Progenitor cell of endocrine pancreas (in vitro differentiated cells): ENCODE measurements around the gene NEBL. TPM values are rescaled to one million over a fixed set of nuclear protein-coding genes. Genes with fewer than 3 reads are reported as not detected.

ENCODE experiments used
- DNase-seq: peaks from one replicate; pipeline ENCODE4 v3.0.0; 2021; ENCODE audit warnings: low spot score; ENCODE audit not compliant: unreplicated experiment
- H3K27ac Mint-ChIP-seq: 2 replicates; pipeline ENCODE4 v1.8.0; 2021; ENCODE audit warnings: mild to moderate bottlenecking, moderate library complexity, mixed read lengths
- H3K27me3 Mint-ChIP-seq: 2 replicates; pipeline ENCODE4 v1.8.0; 2021; ENCODE audit warnings: mixed read lengths
- H3K36me3 Mint-ChIP-seq: 2 replicates; pipeline ENCODE4 v1.8.0; 2022; ENCODE audit warnings: mixed read lengths; ENCODE audit not compliant: insufficient read depth
- H3K4me1 Mint-ChIP-seq: 2 replicates; pipeline ENCODE4 v1.8.0; 2021; ENCODE audit warnings: low read depth, mixed read lengths
- H3K4me3 Mint-ChIP-seq: 2 replicates; pipeline ENCODE4 v1.8.0; 2021; ENCODE audit warnings: low read depth, mild to moderate bottlenecking, moderate library complexity, mixed read lengths
- H3K9me3 Mint-ChIP-seq: 2 replicates; pipeline ENCODE4 v1.8.0; 2021; ENCODE audit warnings: low read depth, mixed read lengths
- total RNA-seq: library from RNA; stranded (reverse); gene quantifications from 2 replicates; pipeline ENCODE4 v1.2.1, GENCODE V29; 2021
- TF ChIP-seq, protein P1 (sequence below): fragments of 200-600 bp; sonication (generic); IDR thresholded peaks from one replicate; pipeline ENCODE4 v1.5.0; 2021; ENCODE audit warnings: antibody characterized with exemption, mild to moderate bottlenecking; ENCODE audit not compliant: unreplicated experiment

NEBL gene
- total RNA-seq, 1 donor from 2014 or later = 13.2 TPM

GRCh38 chr10:20903635-20904390, 6.7 kb upstream of the NEBL start:
- no peak overlapping the region for H3K27ac Mint-ChIP-seq

GRCh38 chr10:20901110-20901509, 4.0 kb upstream of the NEBL start:
- H3K36me3 Mint-ChIP-seq = no peaks in the 10 kb centered on the region

More at GRCh38 chr10:20903635-20904390, 6.7 kb upstream of the NEBL start:
- no peaks in the 10 kb centered on the region for H3K27me3 Mint-ChIP-seq
- DNase-seq = no peak
- TF ChIP-seq, protein P1, sequence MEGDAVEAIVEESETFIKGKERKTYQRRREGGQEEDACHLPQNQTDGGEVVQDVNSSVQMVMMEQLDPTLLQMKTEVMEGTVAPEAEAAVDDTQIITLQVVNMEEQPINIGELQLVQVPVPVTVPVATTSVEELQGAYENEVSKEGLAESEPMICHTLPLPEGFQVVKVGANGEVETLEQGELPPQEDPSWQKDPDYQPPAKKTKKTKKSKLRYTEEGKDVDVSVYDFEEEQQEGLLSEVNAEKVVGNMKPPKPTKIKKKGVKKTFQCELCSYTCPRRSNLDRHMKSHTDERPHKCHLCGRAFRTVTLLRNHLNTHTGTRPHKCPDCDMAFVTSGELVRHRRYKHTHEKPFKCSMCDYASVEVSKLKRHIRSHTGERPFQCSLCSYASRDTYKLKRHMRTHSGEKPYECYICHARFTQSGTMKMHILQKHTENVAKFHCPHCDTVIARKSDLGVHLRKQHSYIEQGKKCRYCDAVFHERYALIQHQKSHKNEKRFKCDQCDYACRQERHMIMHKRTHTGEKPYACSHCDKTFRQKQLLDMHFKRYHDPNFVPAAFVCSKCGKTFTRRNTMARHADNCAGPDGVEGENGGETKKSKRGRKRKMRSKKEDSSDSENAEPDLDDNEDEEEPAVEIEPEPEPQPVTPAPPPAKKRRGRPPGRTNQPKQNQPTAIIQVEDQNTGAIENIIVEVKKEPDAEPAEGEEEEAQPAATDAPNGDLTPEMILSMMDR = no peak
- no peaks in the 10 kb centered on the region for H3K9me3 Mint-ChIP-seq
- no peaks in the 10 kb centered on the region for H3K36me3 Mint-ChIP-seq
- no peaks in the 10 kb centered on the region for H3K4me1 Mint-ChIP-seq
- H3K4me3 Mint-ChIP-seq = no peak overlapping the region

GRCh38 chr10:20898866-20899535, 1.9 kb upstream of the NEBL start:
- no peak overlapping the region for H3K27ac Mint-ChIP-seq
- peaks cover 2% of the 10 kb centered on the region for H3K4me1 Mint-ChIP-seq
- DNase-seq = no peak
- H3K27me3 Mint-ChIP-seq = no peaks in the 10 kb centered on the region
- TF ChIP-seq, protein P1 = no peak
- no peaks in the 10 kb centered on the region for H3K9me3 Mint-ChIP-seq
- no peaks in the 10 kb centered on the region for H3K36me3 Mint-ChIP-seq
- H3K4me3 Mint-ChIP-seq = no peak overlapping the region

More at GRCh38 chr10:20901110-20901509, 4.0 kb upstream of the NEBL start:
- H3K27me3 Mint-ChIP-seq = no peaks in the 10 kb centered on the region
- H3K4me1 Mint-ChIP-seq = peaks cover 2% of the 10 kb centered on the region
- H3K9me3 Mint-ChIP-seq = no peaks in the 10 kb centered on the region
- H3K4me3 Mint-ChIP-seq = no peak overlapping the region
- no peak for DNase-seq
- no peak overlapping the region for H3K27ac Mint-ChIP-seq
- TF ChIP-seq, protein P1 = no peak

GRCh38 chr10:20893297-20893696, 3.8 kb downstream of the NEBL start:
- Mint-ChIP-seq H3K27ac (no peak overlapping the region), H3K27me3 (no peaks in the 10 kb centered on the region), H3K4me3 (no peak overlapping the region), H3K9me3 (no peaks in the 10 kb centered on the region), H3K4me1 (peaks cover 25% of the 10 kb centered on the region), H3K36me3 (no peaks in the 10 kb centered on the region)
- DNase-seq = no peak
- TF ChIP-seq, protein P1 = no peak

DNA sequence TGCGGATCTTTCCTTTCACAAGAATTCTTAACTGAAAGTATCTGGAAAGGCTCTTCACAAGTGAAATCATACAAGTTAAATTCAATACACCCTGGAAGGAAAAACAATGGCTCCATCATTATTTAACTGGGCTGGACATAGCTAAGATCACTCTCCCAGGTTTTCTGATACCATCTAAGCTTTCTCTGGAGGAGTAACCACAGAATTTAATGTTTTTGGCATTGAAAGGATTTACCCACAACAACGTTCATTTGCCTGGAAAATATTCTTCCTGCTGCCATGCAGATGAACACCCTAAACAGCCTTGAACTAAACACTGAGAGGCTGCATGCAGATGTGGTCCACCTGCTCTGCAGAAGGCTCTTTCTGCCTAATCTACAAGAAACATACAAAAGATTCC, 4.3 kb downstream of the NEBL start:
- Mint-ChIP-seq H3K9me3 (no peaks in the 10 kb centered on the region), H3K4me1 (peaks cover 27% of the 10 kb centered on the region), H3K4me3 (no peak overlapping the region), H3K27ac (no peak overlapping the region), H3K27me3 (no peaks in the 10 kb centered on the region), H3K36me3 (no peaks in the 10 kb centered on the region)
- TF ChIP-seq, protein P1 = no peak
- no peak for DNase-seq
